ENCODE results near the gene TRPM2.
A peak's percentile ranks its signal among the peaks of the same experiment; 100 is the strongest.
"Not testable (repeated sequence)": the region's sequence is repeated elsewhere in the genome, so short reads cannot be mapped to it uniquely, and the experiment has no call there.

The TRPM2 gene

DNA sequence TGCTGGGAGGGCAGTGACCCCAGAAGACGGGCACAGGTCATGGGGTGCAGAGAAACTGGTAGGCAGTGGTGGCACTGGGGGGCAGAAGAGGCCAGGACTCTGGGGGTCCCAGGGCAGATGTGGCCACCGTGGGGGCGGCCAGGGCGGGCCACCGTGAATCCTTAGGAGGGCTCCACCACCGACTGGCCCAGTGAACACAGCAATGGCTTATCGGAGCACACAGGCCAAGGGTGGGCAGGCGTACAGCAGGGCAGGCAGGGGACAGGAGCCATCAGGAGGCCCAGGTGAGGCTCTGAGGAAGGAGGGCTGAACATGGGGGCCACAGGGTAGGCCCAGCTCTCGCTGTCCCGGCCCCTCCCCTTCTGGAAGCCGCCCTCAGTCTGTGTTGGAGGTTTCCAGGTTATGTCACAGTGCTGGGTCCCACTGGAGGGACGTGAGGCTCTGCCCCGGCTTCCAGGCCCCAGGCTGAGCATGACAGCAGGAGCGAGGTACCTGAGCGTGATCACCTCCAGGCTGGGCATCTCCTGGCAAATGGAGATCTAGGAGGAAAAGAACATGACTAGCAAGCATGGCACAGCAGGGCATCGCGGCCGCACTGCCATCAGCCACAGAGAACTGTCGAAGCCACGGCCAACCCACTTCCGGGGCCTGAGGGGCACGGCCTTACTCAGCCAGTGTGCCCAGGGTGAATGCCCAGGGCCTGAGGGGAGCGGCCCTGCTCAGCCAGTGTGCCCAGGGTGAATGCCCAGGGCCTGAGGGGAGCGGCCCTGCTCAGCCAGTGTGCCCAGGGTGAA lies 18.0 kb upstream of the TRPM2 start:
- TF ChIP-seq, protein P1, sequence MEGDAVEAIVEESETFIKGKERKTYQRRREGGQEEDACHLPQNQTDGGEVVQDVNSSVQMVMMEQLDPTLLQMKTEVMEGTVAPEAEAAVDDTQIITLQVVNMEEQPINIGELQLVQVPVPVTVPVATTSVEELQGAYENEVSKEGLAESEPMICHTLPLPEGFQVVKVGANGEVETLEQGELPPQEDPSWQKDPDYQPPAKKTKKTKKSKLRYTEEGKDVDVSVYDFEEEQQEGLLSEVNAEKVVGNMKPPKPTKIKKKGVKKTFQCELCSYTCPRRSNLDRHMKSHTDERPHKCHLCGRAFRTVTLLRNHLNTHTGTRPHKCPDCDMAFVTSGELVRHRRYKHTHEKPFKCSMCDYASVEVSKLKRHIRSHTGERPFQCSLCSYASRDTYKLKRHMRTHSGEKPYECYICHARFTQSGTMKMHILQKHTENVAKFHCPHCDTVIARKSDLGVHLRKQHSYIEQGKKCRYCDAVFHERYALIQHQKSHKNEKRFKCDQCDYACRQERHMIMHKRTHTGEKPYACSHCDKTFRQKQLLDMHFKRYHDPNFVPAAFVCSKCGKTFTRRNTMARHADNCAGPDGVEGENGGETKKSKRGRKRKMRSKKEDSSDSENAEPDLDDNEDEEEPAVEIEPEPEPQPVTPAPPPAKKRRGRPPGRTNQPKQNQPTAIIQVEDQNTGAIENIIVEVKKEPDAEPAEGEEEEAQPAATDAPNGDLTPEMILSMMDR (IDR thresholded peaks at IDR 0.05; ENCODE audit: insufficient read depth, missing control alignments) = no peak
- no peak for DNase-seq (ENCODE audit: insufficient read length, low spot score)
- no peak for FAIRE-seq

DNA sequence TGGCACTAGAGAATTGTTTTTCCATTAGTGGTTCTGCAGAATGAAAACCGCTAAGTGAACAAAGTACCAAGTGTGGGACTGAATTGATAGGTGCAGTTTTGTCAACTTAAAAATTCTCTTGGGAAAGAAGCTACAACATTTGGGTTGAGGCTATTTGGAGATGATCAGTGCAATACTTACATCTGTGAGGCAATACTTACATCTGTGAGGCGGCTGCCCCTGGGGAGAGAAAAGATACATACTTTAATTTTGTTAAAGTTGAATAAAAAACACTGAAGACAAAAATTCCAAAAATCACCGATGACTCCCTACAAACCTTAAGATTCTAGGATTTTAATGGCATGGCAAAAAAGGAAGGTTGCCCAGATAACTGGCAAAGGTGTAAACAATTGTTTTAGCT lies 16.0 kb upstream of the TRPM2 start:
- TF ChIP-seq, protein P1 (IDR thresholded peaks at IDR 0.05; ENCODE audit: insufficient read depth, missing control alignments) = no peak
- FAIRE-seq = no peak
- DNase-seq (ENCODE audit: insufficient read length, low spot score) = no peak

DNA sequence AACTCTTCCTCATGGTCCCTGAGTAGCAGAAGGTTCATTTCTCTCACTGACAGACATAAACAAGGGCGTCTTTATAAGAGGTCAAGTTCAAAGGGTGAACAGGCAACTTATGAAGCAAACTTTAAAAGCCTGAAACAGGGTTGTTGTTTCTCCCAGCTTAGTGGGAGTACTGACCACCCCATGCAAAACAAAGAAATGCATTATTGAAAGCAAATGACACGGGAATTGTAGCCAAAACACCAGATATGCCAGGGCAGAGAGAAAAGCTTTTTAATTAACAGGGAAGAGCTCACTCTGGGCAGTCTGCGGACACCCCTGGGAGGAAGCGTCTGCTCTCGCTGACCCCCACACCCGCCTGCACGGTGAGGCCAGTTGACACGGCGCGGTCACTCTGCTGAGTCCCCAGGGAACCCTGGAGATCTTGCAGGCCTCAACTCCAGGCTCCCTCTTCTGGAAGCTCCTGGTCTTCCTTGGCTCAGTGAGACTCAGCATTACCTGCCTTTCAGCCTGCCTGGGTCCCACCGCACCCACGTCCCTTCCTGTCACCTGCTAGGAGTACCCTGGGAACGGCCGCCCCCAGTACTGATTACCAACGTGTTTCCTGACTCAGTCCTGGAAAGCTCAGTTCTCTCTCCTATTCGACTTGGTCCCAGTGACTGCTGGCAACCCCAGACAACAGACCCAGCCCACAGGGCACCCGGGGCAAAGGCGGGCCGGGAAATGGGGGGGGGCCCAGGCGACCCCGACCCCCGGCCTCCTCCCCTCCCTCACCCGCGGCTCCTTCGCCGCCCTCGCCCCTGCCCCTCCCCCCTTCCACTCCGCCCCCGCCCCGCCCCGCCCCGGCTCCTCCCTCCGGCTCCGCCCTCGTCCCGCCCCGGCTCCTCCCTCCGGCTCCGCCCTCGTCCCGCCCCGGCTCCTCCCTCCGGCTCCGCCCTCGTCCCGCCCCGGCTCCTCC lies 15.2 kb upstream of the TRPM2 start:
- FAIRE-seq = no peak

DNA sequence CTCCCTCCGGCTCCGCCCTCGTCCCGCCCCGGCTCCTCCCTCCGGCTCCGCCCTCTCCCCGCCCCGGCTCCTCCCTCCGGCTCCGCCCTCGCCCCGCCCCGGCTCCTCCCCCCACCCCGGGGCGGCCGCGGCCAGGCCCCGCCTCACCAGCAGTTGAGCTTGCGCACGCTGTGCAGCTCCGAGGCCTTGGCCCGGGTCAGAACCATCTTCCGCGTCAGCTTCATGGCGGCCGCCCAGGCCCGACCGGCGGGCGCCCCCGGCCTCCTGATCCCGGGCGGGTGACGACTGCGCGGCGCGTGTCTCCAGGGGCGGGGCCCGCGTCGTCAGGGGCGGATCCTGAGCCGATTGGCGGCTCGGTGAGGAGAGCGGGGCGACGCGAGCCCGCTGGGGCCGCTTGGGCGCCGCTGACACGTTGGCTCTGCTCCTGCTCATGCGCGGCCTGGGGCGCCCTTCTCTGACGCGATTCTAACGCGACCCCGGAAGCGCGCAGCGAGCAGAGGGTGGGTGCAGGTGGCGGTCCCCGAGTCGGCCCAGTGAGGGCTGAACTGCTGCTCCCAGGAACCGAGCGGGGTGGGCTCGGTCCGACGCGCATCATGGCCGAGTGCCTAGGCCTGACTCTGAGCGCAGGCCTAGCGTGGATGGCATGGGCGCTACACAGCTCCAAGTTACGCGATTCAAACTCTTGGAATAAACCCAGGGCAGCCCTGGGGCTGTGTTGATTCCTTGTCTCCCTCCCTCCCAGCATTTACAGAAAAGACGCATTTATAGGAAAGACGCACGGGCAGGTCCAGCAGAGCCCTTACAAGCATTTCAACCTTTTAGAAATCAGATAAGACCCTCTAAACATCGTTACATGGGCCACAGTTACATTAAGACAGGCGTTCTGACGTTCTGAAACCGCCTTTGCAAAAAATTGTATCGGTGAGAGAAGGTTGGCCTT lies 14.2 kb upstream of the TRPM2 start, which contains the start of gene CFAP410:
CFAP410 (minus strand) TSS at position 420 of the 940 bp plus-strand sequence; CDS start at position 224, 196 bp downstream.
- peak; percentile 89 for DNase-seq (ENCODE audit: insufficient read length, low spot score)
- no peak for FAIRE-seq
- TF ChIP-seq, protein P1 (IDR thresholded peaks at IDR 0.05; ENCODE audit: insufficient read depth, missing control alignments) = no peak

More for the DNA sequence above, 15.2 kb upstream of the TRPM2 start:
- TF ChIP-seq, protein P1 (IDR thresholded peaks at IDR 0.05; ENCODE audit: insufficient read depth, missing control alignments) = no peak
- no peak for DNase-seq (ENCODE audit: insufficient read length, low spot score)

DNA sequence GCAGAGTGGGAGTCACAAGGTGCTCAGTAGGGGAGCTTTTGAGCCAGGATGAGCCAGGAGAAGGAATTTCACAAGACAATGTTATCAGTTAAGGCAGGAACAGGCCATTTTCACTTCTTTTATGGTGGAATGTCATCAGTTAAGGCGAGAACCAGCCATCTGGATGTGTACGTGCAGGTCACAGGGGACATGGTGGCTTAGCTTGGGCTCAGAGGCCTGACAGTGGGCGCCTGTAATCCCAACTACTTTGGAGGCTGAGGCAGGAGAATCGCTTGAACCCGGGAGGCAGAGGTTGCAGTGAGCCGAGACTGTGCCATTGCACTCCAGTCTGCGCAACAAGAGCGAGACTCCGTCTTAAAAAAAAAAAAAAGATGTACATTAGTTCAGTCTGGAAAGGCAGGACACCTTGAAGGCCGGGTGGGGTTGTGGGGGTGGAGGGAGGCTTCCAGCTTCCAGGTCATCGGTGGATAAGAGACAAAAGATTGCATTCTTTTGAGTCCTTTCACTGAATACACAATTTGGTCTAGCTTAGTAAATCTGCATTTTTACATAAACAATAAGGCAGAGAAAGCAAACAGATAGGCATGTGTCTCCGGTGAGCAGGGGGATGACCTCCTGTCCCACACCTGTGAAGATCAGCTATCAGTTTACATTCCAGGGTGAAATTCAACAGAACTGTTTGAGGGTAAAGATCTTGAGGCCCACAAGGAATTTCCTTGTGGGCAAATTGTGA lies 11.5 kb upstream of the TRPM2 start:
- FAIRE-seq; DNase-seq (ENCODE audit: insufficient read length, low spot score): not testable (repeated sequence)

DNA sequence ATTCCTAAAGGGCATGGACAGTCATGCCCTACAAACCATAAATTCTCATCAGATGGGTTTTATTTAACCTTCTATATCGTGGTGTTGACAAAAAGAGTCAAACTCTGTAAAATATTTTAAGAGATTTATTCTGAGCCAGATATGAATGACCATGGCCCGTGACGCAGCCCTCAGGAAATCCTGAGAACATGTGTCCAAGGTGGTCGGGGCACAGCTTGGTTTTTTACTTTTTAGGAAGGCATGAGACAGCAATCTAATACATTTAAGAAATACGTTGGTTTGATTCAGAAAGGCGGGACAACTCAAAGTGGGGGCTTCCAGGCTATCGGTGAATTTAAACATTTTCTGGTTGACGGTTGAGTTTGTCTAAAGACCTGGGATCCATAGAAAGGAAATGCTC lies 10.4 kb upstream of the TRPM2 start:
- DNase-seq (ENCODE audit: insufficient read length, low spot score); FAIRE-seq: not testable (repeated sequence)

DNA sequence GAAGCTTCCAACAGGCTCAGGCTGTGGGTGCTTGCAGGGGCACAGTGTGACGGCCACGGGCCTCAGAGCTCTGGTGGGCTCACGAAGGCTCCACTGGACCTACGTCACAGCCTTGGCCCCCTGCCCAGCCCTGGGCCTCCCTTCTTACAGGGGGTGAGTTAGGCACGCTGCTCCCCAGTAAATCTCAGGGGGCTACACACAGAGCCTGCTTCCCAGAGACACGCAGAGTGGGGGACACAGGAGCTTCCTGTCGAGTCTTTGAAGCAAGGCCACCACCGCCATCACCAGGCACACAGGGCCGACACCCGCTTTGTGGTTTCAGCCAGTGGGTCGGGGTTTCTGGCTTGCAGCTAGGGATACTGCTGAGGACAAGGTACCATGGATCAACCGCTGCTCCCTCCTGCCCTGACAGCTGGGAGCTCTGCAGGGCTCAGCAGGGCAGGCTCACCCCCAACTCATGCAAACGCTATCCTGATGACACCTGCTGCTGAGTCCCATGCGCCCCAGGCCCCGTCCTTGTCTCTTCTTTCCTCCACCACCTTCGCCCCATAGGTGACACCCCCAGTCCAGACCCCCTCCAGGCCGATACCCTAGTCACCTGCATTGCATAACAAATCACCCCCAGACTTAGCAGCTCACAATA lies 8.8 kb upstream of the TRPM2 start:
- TF ChIP-seq, protein P1 (IDR thresholded peaks at IDR 0.05; ENCODE audit: insufficient read depth, missing control alignments) = no peak
- DNase-seq (ENCODE audit: insufficient read length, low spot score) (no peak), FAIRE-seq (no peak)
